Stomach (tissue), 9 donors: Measurements from ENCODE around the gene CABP1. TPM values are rescaled to one million over a fixed set of nuclear protein-coding genes. Genes with fewer than 3 reads are reported as not detected.

Experiments
- DNase-seq, 2 donors: peaks; one replicate each; pipeline versions ENCODE4 v3.0.0 to v3.0.0-alpha.2; 2013 to 2019
- H3K27ac ChIP-seq, 5 donors: fragments of 200-600 bp in 4 of 5; sonication (generic) in 4 of 5; one replicate each; pipeline ENCODE4 v1.5.1; 2013 to 2019; ENCODE audit warnings: mild to moderate bottlenecking in 1 of 5, moderate library complexity in 1 of 5
- H3K27me3 ChIP-seq, 3 donors: fragments of 200-600 bp; sonication (generic); one replicate each; pipeline ENCODE4 v1.5.1; 2017 to 2019; ENCODE audit warnings: mixed run types in 1 of 3
- H3K36me3 ChIP-seq, 4 donors: fragments of 200-600 bp; sonication (generic); 1 replicate in 3 of 4; 2 replicates in 1 of 4; pipeline ENCODE4 v1.5.1; 2016 to 2019
- H3K4me1 ChIP-seq, 4 donors: fragments of 200-600 bp; sonication (generic); one replicate each; pipeline ENCODE4 v1.5.1; 2016 to 2019
- H3K4me3 ChIP-seq, 4 donors: fragments of 200-600 bp; sonication (generic) in 3 of 4; one replicate each; pipeline ENCODE4 v1.5.1; 2016 to 2019; ENCODE audit warnings: mild to moderate bottlenecking in 1 of 4
- H3K9me3 ChIP-seq, 4 donors: fragments of 200-600 bp; sonication (generic); one replicate each; pipeline ENCODE4 v1.5.1; 2016 to 2019
- EP300 ChIP-seq: sonication (generic); formaldehyde crosslinking; IDR thresholded peaks from one replicate; pipeline ENCODE4 v1.6.1; 2017; ENCODE audit warnings: antibody characterized with exemption
- POLR2A ChIP-seq, 4 donors: fragments of 450-650 bp; IDR thresholded peaks; one replicate each; pipeline ENCODE4 v1.6.1; 2016; ENCODE audit warnings: antibody characterized with exemption in 4 of 4, control low read depth in 2 of 4, mild to moderate bottlenecking in 1 of 4, moderate library complexity in 1 of 4
- POLR2AphosphoS5 ChIP-seq, 3 donors: sonication (generic); formaldehyde crosslinking; IDR thresholded peaks; one replicate each; pipeline ENCODE4 v1.6.1; 2016; ENCODE audit warnings: antibody characterized with exemption in 3 of 3
- WGBS, 5 donors: extraction: QIAGEN DNeasy Blood & Tissue Kit in 3 of 5; methylation state at CpG; one replicate each; pipeline versions ENCODE4 v1.1.5 to v1.1.7; 2013 to 2018; 5-methylcytosine and 5-hydroxymethylcytosine counted together
- intact Hi-C: fragments of 100-400 bp; cut with DNase I; formaldehyde crosslinking; loops from one replicate; pipeline ENCODE4 v1.15.1; 2023; ENCODE audit warnings: low total_unique reads
- polyA plus RNA-seq, 3 donors: library from polyadenylated mRNA; stranded (reverse); fragments of 200-250 nt; gene quantifications; one replicate each; pipeline ENCODE4 v1.2.3, GENCODE V29; 2013
- total RNA-seq, 5 donors: library from RNA; depleted of rRNA; stranded (reverse); fragments of >200 nt; gene quantifications; one replicate each; pipeline versions ENCODE4 v1.1.0 to v1.2.3, GENCODE V29; 2014 to 2016
- TF ChIP-seq, protein P1 (sequence below), 7 experiments: fragments of 450-650 bp in 4 of 7; fragments of 200-600 bp in 3 of 7; sonication (generic) in 3 of 7; IDR thresholded peaks; one replicate each; pipeline ENCODE4 v1.5.1; 2016 to 2019; ENCODE audit warnings: antibody characterized with exemption in 7 of 7, control low read depth in 2 of 7, mild to moderate bottlenecking in 1 of 7
- donor health status: healthy with polysubstance abuse.
- donor health status: Bipolar disorder and iron deficiency.
- donor health status: healthy.

The CABP1 gene
- total and polyA plus RNA-seq, 8 donors: 1.1 to 2.4 (median 2.0) TPM; not detected in 3

DNA sequence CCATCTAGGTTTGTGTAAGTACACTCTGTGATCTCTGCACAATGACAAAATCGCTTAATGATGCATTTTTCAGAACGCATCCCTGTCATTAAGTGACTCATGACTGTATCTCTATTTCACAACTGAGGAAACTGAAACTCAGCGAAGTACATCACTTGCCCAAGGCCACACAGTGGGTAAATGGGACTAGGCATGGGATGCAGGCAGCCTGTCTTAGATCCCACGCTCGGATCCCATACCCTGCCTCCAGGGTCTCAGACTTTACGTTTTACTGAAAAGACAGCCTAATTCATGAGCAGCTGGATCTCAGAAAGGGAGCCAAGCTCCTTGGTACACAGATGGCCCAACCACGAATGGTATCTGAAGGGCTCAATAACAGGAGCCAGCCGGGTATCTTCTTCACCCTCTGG lies 44.1 kb downstream of the CABP1 start:
- WGBS, 5 donors: 63 to 81% (median 76%) methylated on average over 8 of the region's 8 CpGs
- intact Hi-C loops: no loop called here
- Histone ChIP-seq H3K4me1 (peaks cover 16 to 30% (median 29%) of the 10 kb centered on the region in 4 donors), H3K4me3 (no peak overlapping the region), H3K36me3 (no peaks in the 10 kb centered on the region), H3K27me3 (no peaks in the 10 kb centered on the region), H3K9me3 (no peaks in the 10 kb centered on the region), H3K27ac (peak overlapping the region in 2 of 5 donors; percentile 4 to 96)
- DNase-seq: no peak
- no peak for TF ChIP-seq POLR2AphosphoS5 (IDR thresholded peaks at IDR 0.05)
- TF ChIP-seq, protein P1, sequence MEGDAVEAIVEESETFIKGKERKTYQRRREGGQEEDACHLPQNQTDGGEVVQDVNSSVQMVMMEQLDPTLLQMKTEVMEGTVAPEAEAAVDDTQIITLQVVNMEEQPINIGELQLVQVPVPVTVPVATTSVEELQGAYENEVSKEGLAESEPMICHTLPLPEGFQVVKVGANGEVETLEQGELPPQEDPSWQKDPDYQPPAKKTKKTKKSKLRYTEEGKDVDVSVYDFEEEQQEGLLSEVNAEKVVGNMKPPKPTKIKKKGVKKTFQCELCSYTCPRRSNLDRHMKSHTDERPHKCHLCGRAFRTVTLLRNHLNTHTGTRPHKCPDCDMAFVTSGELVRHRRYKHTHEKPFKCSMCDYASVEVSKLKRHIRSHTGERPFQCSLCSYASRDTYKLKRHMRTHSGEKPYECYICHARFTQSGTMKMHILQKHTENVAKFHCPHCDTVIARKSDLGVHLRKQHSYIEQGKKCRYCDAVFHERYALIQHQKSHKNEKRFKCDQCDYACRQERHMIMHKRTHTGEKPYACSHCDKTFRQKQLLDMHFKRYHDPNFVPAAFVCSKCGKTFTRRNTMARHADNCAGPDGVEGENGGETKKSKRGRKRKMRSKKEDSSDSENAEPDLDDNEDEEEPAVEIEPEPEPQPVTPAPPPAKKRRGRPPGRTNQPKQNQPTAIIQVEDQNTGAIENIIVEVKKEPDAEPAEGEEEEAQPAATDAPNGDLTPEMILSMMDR (IDR thresholded peaks at IDR 0.05): no peak
- no peak for TF ChIP-seq POLR2A (IDR thresholded peaks at IDR 0.05)
- no peak for TF ChIP-seq EP300

DNA sequence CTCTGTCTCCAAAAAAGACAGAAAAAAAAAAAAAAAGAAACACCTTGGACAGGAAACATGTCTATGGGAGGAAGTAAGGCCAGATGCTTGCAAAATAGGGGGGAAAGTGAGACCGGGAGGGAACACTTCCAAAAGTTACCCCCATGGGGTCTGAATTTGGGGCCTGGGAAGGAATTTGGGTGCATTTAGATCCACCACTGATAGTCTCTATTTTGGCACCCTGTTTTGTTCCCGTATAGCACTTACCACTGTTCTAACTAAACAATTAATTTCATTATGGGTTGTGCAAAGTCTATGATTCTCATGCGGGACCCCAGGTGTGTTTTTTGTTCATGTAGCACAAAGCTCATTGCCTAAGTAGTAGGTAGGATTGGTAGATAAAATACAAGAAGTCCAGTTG lies 45.1 kb downstream of the CABP1 start:
- Histone ChIP-seq H3K36me3 (no peaks in the 10 kb centered on the region), H3K9me3 (no peaks in the 10 kb centered on the region), H3K4me1 (peaks cover 26 to 39% (median 37%) of the 10 kb centered on the region in 4 donors), H3K27me3 (no peaks in the 10 kb centered on the region), H3K4me3 (no peak overlapping the region), H3K27ac (peak overlapping the region in 2 of 5 donors; percentile 89 to 96)
- WGBS, 5 donors: 58 to 67% (median 62%) methylated on average over 3 of the region's 3 CpGs
- no peak for TF ChIP-seq POLR2A (IDR thresholded peaks at IDR 0.05)
- no peak for TF ChIP-seq POLR2AphosphoS5 (IDR thresholded peaks at IDR 0.05)
- TF ChIP-seq, protein P1 (IDR thresholded peaks at IDR 0.05): no peak
- no peak for TF ChIP-seq EP300
- intact Hi-C loops: no loop called here
- no peak for DNase-seq

GRCh38 chr12:120686151-120686689 lies 45.8 kb downstream of the CABP1 start:
- H3K27ac ChIP-seq: peak overlapping the region; percentile 88 to 96 (median 94)
- intact Hi-C loops: no loop called here

DNA sequence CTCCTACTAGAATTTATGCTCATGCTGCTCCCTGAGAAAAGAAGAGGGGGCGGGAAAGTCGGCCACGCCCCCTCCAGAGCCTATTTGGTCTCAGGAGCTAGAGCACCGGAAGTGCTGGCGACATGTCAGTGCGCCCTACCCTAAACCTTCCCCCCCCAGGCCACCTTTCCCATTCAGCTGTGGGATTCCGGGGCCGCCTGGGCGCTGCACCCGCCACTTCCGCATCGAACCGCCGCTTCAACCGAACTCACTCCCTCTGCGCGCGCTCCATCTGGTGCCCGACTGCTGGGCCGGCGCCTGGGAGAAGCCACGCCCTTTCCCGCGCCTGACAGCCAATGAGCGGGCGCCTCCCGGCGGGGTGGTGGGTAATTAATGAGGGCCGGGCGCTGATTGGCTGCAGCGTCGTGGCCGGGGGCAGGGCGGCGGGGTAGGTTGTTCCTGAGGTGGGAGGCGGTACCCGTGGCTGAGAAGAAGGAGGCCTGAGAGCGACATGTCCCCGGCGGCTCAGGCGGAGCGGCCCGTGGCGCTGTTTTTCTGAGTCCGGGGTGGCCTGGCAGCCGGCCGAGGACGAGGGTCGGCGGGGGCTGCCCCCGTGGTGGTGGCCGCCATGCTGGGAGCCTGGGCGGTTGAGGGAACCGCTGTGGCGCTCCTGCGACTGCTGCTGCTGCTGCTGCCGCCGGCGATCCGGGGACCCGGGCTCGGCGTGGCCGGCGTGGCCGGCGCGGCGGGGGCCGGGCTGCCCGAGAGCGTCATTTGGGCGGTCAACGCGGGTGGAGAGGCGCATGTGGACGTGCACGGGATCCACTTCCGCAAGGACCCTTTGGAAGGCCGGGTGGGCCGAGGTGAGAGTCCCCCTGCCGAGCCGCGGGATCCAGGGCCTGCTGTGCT lies 46.5 kb downstream of the CABP1 start, which contains the start of gene MLEC:
Gene MLEC, plus strand, starts transcription at position 460 of the 888 bp plus-strand sequence. Its CDS starts 148 bp downstream, at position 608.
- intact Hi-C loops: no loop called here
- Histone ChIP-seq H3K27me3 (no peaks in the 10 kb centered on the region), H3K36me3 (no peaks in the 10 kb centered on the region), H3K4me3 (peak within 1 kb of the TSS; percentile 69 to 99 (median 90)), H3K4me1 (peaks cover 40 to 53% (median 47%) of the 10 kb centered on the region in 4 donors), H3K9me3 (no peaks in the 10 kb centered on the region), H3K27ac (peak within 1 kb of the TSS; percentile 88 to 96 (median 94))
- DNase-seq: peak; percentile 99
- WGBS, 5 donors: 1% methylated on average over 65 to 84 of the region's 84 CpGs
- TF ChIP-seq POLR2A (IDR thresholded peaks at IDR 0.05) (peak in 2 of 4 donors; percentile 39 to 73), POLR2AphosphoS5 (IDR thresholded peaks at IDR 0.05) (peak in 2 of 3 donors; percentile 72 to 85), EP300 (no peak)
- TF ChIP-seq, protein P1 (IDR thresholded peaks at IDR 0.05): peak in 1 of 7 experiments; percentile 28

More at GRCh38 chr12:120686151-120686689, 45.8 kb downstream of the CABP1 start:
- peak; percentile 99 for DNase-seq
- Histone ChIP-seq H3K4me3 (peak overlapping the region; percentile 69 to 99 (median 90)), H3K9me3 (no peaks in the 10 kb centered on the region), H3K4me1 (peaks cover 33 to 46% (median 41%) of the 10 kb centered on the region in 4 donors), H3K36me3 (no peaks in the 10 kb centered on the region), H3K27me3 (no peaks in the 10 kb centered on the region)
- WGBS, 5 donors: 0 to 1% (median 1%) methylated on average over 21 to 46 of the region's 46 CpGs
- TF ChIP-seq, protein P1 (IDR thresholded peaks at IDR 0.05): no peak
- peak in 2 of 4 donors; percentile 30 to 32 for TF ChIP-seq POLR2A (IDR thresholded peaks at IDR 0.05)
- peak; percentile 47 to 86 (median 77) for TF ChIP-seq POLR2AphosphoS5 (IDR thresholded peaks at IDR 0.05)
- no peak for TF ChIP-seq EP300
